WTC11 (cell line): Measurements from ENCODE around the gene DDO. TPM values are rescaled to one million over a fixed set of nuclear protein-coding genes. Genes with fewer than 3 reads are reported as not detected.

Source experiments
- ATAC-seq: fragments of 200-7000 bp; cut with Tn5 transposase; 2 replicates; pipeline ENCODE4 v1.10.0; 2021; ENCODE audit warnings: mild to moderate bottlenecking, moderate library complexity
- CTCF ChIA-PET: fragments of 300-600 bp; sonication (Branson Sonifier 250); formaldehyde crosslinking; loops from one replicate; lab custom pipeline; 2021; ENCODE audit warnings: antibody characterized with exemption; lab: Charles Lee
- POLR2A ChIA-PET: fragments of 350-600 bp; sonication (Branson Sonifier 250); formaldehyde crosslinking; loops from one replicate; lab custom pipeline; 2021; ENCODE audit warnings: antibody characterized with exemption; lab: Charles Lee
- DNase-seq: peaks from one replicate; pipeline ENCODE4 v3.0.0; 2021; ENCODE audit warnings: low spot score
- H3K27ac Mint-ChIP-seq: 2 replicates; pipeline ENCODE4 v1.8.0; 2021; ENCODE audit warnings: mixed read lengths
- H3K27me3 Mint-ChIP-seq: 2 replicates; pipeline ENCODE4 v1.8.0; 2021; ENCODE audit warnings: low read depth, mild to moderate bottlenecking, moderate library complexity, mixed read lengths
- H3K36me3 Mint-ChIP-seq: 2 replicates; pipeline ENCODE4 v1.8.0; 2021; ENCODE audit warnings: mixed read lengths
- H3K4me1 Mint-ChIP-seq: 2 replicates; pipeline ENCODE4 v1.8.0; 2022; ENCODE audit warnings: mixed read lengths
- H3K4me3 Mint-ChIP-seq: 2 replicates; pipeline ENCODE4 v1.8.0; 2021; ENCODE audit warnings: mild to moderate bottlenecking, moderate library complexity, mixed read lengths
- H3K9me3 Mint-ChIP-seq: 2 replicates; pipeline ENCODE4 v1.8.0; 2021; ENCODE audit warnings: mixed read lengths
- CREB1 ChIP-seq: sonication (generic); formaldehyde crosslinking; IDR thresholded peaks from 2 replicates; pipeline ENCODE4 v1.8.0; 2023; ENCODE audit warnings: mild to moderate bottlenecking, missing genetic modification reagents
- ETV6 ChIP-seq: sonication (generic); formaldehyde crosslinking; IDR thresholded peaks from 2 replicates; pipeline ENCODE4 v1.8.1; 2022; ENCODE audit warnings: mild to moderate bottlenecking, missing genetic modification reagents
- FOXJ3 ChIP-seq: sonication (generic); formaldehyde crosslinking; IDR thresholded peaks from 2 replicates; pipeline ENCODE4 v1.9.0; 2021; ENCODE audit warnings: missing genetic modification reagents, mild to moderate bottlenecking, borderline replicate concordance
- FOXP1 ChIP-seq: sonication (generic); formaldehyde crosslinking; IDR thresholded peaks from 2 replicates; pipeline ENCODE4 v1.8.0; 2022; ENCODE audit warnings: missing genetic modification reagents, mild to moderate bottlenecking, moderate library complexity, borderline replicate concordance
- GTF2I ChIP-seq: fragments of 250-450 bp; sonication (Bioruptor Pico); conservative IDR thresholded peaks from 2 replicates; pipeline ENCODE4 v1.4.0; 2021; ENCODE audit warnings: mild to moderate bottlenecking
- IRF2 ChIP-seq: sonication (generic); formaldehyde crosslinking; IDR thresholded peaks from 2 replicates; pipeline ENCODE4 v1.8.0; 2022; ENCODE audit warnings: low read depth, missing genetic modification reagents, borderline replicate concordance
- JAZF1 ChIP-seq: fragments of 250-450 bp; sonication (Bioruptor Pico); IDR thresholded peaks from 2 replicates; pipeline ENCODE4 v1.9.0; 2021; ENCODE audit warnings: moderate library complexity, mild to moderate bottlenecking, inconsistent platforms
- JUN ChIP-seq: sonication (generic); formaldehyde crosslinking; IDR thresholded peaks from 2 replicates; pipeline ENCODE4 v1.8.0; 2023; ENCODE audit warnings: mild to moderate bottlenecking, missing genetic modification reagents
- KAT7 ChIP-seq: sonication (generic); formaldehyde crosslinking; IDR thresholded peaks from 2 replicates; pipeline ENCODE4 v1.8.1; 2023; ENCODE audit warnings: missing genetic modification reagents, mild to moderate bottlenecking, borderline replicate concordance
- NR1H2 ChIP-seq: sonication (generic); formaldehyde crosslinking; IDR thresholded peaks from 2 replicates; pipeline ENCODE4 v1.9.0; 2021; ENCODE audit warnings: mild to moderate bottlenecking, moderate library complexity, missing genetic modification reagents
- RORB ChIP-seq: fragments of 250-450 bp; sonication (Bioruptor Pico); IDR thresholded peaks from 2 replicates; pipeline ENCODE4 v1.9.0; 2021; ENCODE audit warnings: mild to moderate bottlenecking
- SMAD4 ChIP-seq: sonication (generic); formaldehyde crosslinking; IDR thresholded peaks from 2 replicates; pipeline ENCODE4 v1.8.0; 2022; ENCODE audit warnings: mild to moderate bottlenecking, missing genetic modification reagents
- TEAD4 ChIP-seq: sonication (generic); formaldehyde crosslinking; IDR thresholded peaks from 2 replicates; pipeline ENCODE4 v1.8.0; 2022; ENCODE audit warnings: mild to moderate bottlenecking, missing genetic modification reagents
- TP53 ChIP-seq: sonication (generic); formaldehyde crosslinking; IDR thresholded peaks from 2 replicates; pipeline ENCODE4 v1.8.1; 2023; ENCODE audit warnings: mild to moderate bottlenecking, missing genetic modification reagents
- ZNF396 ChIP-seq: fragments of 250-450 bp; sonication (Bioruptor Pico); IDR thresholded peaks from 2 replicates; pipeline ENCODE4 v1.8.0; 2021; ENCODE audit warnings: mild to moderate bottlenecking, moderate library complexity, borderline replicate concordance
- total RNA-seq: library from RNA; stranded (reverse); gene quantifications from 3 replicates; pipeline ENCODE4 v1.2.3, GENCODE V29; 2021
- TF ChIP-seq, protein P1 (sequence below): sonication (generic); formaldehyde crosslinking; IDR thresholded peaks from 2 replicates; pipeline ENCODE4 v1.8.1; 2023; ENCODE audit warnings: mild to moderate bottlenecking, missing genetic modification reagents, borderline replicate concordance
- TF ChIP-seq, protein P2 (sequence below): sonication (generic); formaldehyde crosslinking; IDR thresholded peaks from 2 replicates; pipeline ENCODE4 v1.8.0; 2022; ENCODE audit warnings: mild to moderate bottlenecking, missing genetic modification reagents
- TF ChIP-seq, protein P3 (sequence below): sonication (generic); formaldehyde crosslinking; IDR thresholded peaks from 2 replicates; pipeline ENCODE4 v1.8.1; 2023; ENCODE audit warnings: mild to moderate bottlenecking, missing genetic modification reagents
- TF ChIP-seq, protein P4 (sequence below): sonication (generic); formaldehyde crosslinking; IDR thresholded peaks from 2 replicates; pipeline ENCODE4 v1.8.1; 2022; ENCODE audit warnings: mild to moderate bottlenecking, moderate library complexity, missing genetic modification reagents
- TF ChIP-seq, protein P5 (sequence below): fragments of 250-450 bp; sonication (Bioruptor Pico); IDR thresholded peaks from 2 replicates; pipeline ENCODE4 v1.9.0; 2021; ENCODE audit warnings: moderate library complexity, mild to moderate bottlenecking, inconsistent platforms, borderline replicate concordance
- TF ChIP-seq, protein P6 (sequence below): sonication (generic); formaldehyde crosslinking; IDR thresholded peaks from 2 replicates; pipeline ENCODE4 v1.8.1; 2022; ENCODE audit warnings: low read depth, mild to moderate bottlenecking, moderate library complexity, missing genetic modification reagents, borderline replicate concordance
- TF ChIP-seq, protein P7 (sequence below): sonication (generic); formaldehyde crosslinking; IDR thresholded peaks from 2 replicates; pipeline ENCODE4 v1.8.0; 2022; ENCODE audit warnings: mild to moderate bottlenecking, missing genetic modification reagents
- TF ChIP-seq, protein P8 (sequence below): fragments of 250-450 bp; sonication (Bioruptor Pico); IDR thresholded peaks from 2 replicates; pipeline ENCODE4 v1.9.0; 2021; ENCODE audit warnings: mild to moderate bottlenecking

The DDO gene
- total RNA-seq, 1 experiment from 2014 or later, result not detected

DNA sequence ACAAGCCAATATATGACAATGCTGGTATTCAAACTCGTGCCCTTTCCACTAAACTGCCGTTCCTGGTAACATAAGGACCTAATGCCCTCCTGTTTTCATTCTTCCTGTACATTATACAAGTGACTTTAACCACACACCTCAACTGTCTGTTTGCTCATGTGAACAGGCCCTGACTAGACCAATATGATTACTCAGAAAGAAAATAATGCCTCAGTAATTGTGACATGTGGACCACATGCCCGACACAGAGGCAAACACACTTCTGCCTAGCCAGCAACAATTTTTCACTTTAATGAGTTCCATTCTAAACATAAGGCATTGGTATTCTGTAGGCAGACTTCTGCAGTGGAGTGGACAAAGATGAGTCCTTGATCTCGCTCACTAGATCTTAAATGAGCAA is 31.0 kb upstream of the DDO start:
- H3K36me3 Mint-ChIP-seq, result no peaks in the 10 kb centered on the region
- TF ChIP-seq FOXJ3 (CRISPR knock-in tag) (no peak), JAZF1 (CRISPR knock-in tag) (no peak), FOXP1 (CRISPR knock-in tag) (no peak), IRF2 (CRISPR knock-in tag) (no peak), SMAD4 (CRISPR knock-in tag) (no peak), RORB (CRISPR knock-in tag) (no peak), JUN (CRISPR knock-in tag) (no peak), TEAD4 (no peak)
- TF ChIP-seq, protein P1, sequence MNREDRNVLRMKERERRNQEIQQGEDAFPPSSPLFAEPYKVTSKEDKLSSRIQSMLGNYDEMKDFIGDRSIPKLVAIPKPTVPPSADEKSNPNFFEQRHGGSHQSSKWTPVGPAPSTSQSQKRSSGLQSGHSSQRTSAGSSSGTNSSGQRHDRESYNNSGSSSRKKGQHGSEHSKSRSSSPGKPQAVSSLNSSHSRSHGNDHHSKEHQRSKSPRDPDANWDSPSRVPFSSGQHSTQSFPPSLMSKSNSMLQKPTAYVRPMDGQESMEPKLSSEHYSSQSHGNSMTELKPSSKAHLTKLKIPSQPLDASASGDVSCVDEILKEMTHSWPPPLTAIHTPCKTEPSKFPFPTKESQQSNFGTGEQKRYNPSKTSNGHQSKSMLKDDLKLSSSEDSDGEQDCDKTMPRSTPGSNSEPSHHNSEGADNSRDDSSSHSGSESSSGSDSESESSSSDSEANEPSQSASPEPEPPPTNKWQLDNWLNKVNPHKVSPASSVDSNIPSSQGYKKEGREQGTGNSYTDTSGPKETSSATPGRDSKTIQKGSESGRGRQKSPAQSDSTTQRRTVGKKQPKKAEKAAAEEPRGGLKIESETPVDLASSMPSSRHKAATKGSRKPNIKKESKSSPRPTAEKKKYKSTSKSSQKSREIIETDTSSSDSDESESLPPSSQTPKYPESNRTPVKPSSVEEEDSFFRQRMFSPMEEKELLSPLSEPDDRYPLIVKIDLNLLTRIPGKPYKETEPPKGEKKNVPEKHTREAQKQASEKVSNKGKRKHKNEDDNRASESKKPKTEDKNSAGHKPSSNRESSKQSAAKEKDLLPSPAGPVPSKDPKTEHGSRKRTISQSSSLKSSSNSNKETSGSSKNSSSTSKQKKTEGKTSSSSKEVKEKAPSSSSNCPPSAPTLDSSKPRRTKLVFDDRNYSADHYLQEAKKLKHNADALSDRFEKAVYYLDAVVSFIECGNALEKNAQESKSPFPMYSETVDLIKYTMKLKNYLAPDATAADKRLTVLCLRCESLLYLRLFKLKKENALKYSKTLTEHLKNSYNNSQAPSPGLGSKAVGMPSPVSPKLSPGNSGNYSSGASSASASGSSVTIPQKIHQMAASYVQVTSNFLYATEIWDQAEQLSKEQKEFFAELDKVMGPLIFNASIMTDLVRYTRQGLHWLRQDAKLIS (CRISPR knock-in tag), result no peak
- TF ChIP-seq, protein P2, sequence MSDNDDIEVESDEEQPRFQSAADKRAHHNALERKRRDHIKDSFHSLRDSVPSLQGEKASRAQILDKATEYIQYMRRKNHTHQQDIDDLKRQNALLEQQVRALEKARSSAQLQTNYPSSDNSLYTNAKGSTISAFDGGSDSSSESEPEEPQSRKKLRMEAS (CRISPR knock-in tag), result no peak
- TF ChIP-seq, protein P3, sequence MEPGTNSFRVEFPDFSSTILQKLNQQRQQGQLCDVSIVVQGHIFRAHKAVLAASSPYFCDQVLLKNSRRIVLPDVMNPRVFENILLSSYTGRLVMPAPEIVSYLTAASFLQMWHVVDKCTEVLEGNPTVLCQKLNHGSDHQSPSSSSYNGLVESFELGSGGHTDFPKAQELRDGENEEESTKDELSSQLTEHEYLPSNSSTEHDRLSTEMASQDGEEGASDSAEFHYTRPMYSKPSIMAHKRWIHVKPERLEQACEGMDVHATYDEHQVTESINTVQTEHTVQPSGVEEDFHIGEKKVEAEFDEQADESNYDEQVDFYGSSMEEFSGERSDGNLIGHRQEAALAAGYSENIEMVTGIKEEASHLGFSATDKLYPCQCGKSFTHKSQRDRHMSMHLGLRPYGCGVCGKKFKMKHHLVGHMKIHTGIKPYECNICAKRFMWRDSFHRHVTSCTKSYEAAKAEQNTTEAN (CRISPR knock-in tag), result no peak
- TF ChIP-seq, protein P4, sequence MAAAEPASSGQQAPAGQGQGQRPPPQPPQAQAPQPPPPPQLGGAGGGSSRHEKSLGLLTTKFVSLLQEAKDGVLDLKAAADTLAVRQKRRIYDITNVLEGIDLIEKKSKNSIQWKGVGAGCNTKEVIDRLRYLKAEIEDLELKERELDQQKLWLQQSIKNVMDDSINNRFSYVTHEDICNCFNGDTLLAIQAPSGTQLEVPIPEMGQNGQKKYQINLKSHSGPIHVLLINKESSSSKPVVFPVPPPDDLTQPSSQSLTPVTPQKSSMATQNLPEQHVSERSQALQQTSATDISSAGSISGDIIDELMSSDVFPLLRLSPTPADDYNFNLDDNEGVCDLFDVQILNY (CRISPR knock-in tag), result no peak
- TF ChIP-seq, protein P5, sequence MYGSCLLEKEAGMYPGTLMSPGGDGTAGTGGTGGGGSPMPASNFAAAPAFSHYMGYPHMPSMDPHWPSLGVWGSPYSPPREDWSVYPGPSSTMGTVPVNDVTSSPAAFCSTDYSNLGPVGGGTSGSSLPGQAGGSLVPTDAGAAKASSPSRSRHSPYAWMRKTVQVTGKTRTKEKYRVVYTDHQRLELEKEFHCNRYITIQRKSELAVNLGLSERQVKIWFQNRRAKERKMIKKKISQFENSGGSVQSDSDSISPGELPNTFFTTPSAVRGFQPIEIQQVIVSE (CRISPR knock-in tag), result no peak
- no peak for ATAC-seq

DNA sequence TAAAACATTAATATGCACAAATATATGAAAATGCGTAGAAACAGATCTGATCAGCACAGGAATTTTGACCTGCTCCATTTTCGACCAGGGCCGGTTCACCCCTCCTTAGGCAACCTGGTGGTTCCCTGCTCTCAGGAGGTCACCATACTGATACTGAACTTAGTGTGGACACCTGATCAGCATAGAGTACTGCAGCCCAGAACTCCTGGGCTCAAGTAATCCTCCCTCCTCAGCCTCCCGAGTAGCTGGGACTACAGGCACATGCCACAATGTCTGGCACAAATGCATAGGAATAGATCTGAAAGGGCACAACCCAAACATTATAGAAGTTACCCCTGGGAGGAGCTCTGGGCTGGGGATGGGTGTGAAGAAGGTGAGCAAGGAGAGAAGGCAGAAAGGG is 24.7 kb upstream of the DDO start:
- ATAC-seq (no peak), DNase-seq (no peak)
- CTCF ChIA-PET, result interaction anchor here (1.5 kb wide), 1 partner anchor 400 kb away, joined by 3 read pairs; no protein-coding TSS in a partner anchor
- H3K4me1 Mint-ChIP-seq, result no peaks in the 10 kb centered on the region
- peaks cover 6% of the 10 kb centered on the region for H3K9me3 Mint-ChIP-seq
- no peaks in the 10 kb centered on the region; the same call in 1 of the 2 replicates for H3K36me3 Mint-ChIP-seq
- no peaks in the 10 kb centered on the region for H3K27me3 Mint-ChIP-seq
- H3K4me3 Mint-ChIP-seq, result no peak overlapping the region
- POLR2A ChIA-PET, result no interaction called here
- no peak overlapping the region for H3K27ac Mint-ChIP-seq
- TF ChIP-seq, protein P6, sequence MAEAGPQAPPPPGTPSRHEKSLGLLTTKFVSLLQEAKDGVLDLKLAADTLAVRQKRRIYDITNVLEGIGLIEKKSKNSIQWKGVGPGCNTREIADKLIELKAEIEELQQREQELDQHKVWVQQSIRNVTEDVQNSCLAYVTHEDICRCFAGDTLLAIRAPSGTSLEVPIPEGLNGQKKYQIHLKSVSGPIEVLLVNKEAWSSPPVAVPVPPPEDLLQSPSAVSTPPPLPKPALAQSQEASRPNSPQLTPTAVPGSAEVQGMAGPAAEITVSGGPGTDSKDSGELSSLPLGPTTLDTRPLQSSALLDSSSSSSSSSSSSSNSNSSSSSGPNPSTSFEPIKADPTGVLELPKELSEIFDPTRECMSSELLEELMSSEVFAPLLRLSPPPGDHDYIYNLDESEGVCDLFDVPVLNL (CRISPR knock-in tag), result no peak
- TF ChIP-seq, protein P7, sequence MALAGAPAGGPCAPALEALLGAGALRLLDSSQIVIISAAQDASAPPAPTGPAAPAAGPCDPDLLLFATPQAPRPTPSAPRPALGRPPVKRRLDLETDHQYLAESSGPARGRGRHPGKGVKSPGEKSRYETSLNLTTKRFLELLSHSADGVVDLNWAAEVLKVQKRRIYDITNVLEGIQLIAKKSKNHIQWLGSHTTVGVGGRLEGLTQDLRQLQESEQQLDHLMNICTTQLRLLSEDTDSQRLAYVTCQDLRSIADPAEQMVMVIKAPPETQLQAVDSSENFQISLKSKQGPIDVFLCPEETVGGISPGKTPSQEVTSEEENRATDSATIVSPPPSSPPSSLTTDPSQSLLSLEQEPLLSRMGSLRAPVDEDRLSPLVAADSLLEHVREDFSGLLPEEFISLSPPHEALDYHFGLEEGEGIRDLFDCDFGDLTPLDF (CRISPR knock-in tag), result no peak
- no peak for TF ChIP-seq NR1H2 (CRISPR knock-in tag)
- TF ChIP-seq, protein P8, sequence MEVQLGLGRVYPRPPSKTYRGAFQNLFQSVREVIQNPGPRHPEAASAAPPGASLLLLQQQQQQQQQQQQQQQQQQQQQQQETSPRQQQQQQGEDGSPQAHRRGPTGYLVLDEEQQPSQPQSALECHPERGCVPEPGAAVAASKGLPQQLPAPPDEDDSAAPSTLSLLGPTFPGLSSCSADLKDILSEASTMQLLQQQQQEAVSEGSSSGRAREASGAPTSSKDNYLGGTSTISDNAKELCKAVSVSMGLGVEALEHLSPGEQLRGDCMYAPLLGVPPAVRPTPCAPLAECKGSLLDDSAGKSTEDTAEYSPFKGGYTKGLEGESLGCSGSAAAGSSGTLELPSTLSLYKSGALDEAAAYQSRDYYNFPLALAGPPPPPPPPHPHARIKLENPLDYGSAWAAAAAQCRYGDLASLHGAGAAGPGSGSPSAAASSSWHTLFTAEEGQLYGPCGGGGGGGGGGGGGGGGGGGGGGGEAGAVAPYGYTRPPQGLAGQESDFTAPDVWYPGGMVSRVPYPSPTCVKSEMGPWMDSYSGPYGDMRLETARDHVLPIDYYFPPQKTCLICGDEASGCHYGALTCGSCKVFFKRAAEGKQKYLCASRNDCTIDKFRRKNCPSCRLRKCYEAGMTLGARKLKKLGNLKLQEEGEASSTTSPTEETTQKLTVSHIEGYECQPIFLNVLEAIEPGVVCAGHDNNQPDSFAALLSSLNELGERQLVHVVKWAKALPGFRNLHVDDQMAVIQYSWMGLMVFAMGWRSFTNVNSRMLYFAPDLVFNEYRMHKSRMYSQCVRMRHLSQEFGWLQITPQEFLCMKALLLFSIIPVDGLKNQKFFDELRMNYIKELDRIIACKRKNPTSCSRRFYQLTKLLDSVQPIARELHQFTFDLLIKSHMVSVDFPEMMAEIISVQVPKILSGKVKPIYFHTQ (CRISPR knock-in tag), result no peak
- no peak for TF ChIP-seq SMAD4 (CRISPR knock-in tag)
- no peak for TF ChIP-seq ZNF396
- TF ChIP-seq ETV6, result no peak
- no peak for TF ChIP-seq GTF2I (CRISPR knock-in tag)
- TF ChIP-seq TP53 (CRISPR knock-in tag), result no peak
- TF ChIP-seq CREB1 (CRISPR knock-in tag), result no peak
- TF ChIP-seq KAT7, result no peak

More for the DNA sequence above, 31.0 kb upstream of the DDO start:
- Mint-ChIP-seq H3K27me3 (no peaks in the 10 kb centered on the region), H3K27ac (no peak overlapping the region), H3K9me3 (no peaks in the 10 kb centered on the region), H3K4me3 (no peak overlapping the region), H3K4me1 (no peaks in the 10 kb centered on the region)
- POLR2A ChIA-PET, result no interaction called here
- no peak for DNase-seq
- CTCF ChIA-PET, result no interaction called here
